Gastrocnemius medialis (tissue), 4 donors: ENCODE measurements around the gene JHY.

ENCODE experiments used
- POLR2A ChIP-seq, 2 donors: fragments of 450-650 bp; IDR thresholded peaks; one replicate each; pipeline ENCODE4 v1.6.1; 2017; ENCODE audit warnings: antibody characterized with exemption in 2 of 2, mild to moderate bottlenecking in 2 of 2, moderate library complexity in 2 of 2
- TF ChIP-seq, protein P1 (sequence below), 5 experiments: fragments of 450-650 bp in 3 of 5; fragments of 200-600 bp in 2 of 5; sonication (generic) in 2 of 5; IDR thresholded peaks in 4 of 5; conservative IDR thresholded peaks in 1 of 5; 1 replicate in 4 of 5; 2 replicates in 1 of 5; pipeline ENCODE4 v1.5.1; 2016 to 2019; ENCODE audit warnings: antibody characterized with exemption in 5 of 5, mild to moderate bottlenecking in 3 of 5, moderate library complexity in 3 of 5

DNA sequence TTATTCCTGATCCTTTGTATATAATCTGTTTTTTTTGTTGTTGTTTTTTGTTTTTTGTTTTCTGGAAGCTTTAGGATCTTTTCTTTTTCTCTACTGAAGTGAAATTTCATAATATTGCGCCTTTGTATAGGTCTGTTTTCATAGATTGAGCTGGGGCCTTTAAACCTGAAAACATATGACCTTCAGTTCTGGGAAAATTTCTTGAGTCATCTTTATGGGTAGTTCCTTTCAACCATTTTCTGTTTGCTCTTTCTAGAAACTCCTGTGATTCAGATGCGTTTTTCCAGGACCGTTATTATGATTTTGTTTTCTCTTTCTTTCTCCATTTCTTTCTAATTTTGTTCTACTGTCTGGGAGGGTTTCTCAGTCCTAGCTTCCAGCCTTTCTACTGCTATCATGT is 55.4 kb downstream of the JHY start:
- TF ChIP-seq, protein P1, sequence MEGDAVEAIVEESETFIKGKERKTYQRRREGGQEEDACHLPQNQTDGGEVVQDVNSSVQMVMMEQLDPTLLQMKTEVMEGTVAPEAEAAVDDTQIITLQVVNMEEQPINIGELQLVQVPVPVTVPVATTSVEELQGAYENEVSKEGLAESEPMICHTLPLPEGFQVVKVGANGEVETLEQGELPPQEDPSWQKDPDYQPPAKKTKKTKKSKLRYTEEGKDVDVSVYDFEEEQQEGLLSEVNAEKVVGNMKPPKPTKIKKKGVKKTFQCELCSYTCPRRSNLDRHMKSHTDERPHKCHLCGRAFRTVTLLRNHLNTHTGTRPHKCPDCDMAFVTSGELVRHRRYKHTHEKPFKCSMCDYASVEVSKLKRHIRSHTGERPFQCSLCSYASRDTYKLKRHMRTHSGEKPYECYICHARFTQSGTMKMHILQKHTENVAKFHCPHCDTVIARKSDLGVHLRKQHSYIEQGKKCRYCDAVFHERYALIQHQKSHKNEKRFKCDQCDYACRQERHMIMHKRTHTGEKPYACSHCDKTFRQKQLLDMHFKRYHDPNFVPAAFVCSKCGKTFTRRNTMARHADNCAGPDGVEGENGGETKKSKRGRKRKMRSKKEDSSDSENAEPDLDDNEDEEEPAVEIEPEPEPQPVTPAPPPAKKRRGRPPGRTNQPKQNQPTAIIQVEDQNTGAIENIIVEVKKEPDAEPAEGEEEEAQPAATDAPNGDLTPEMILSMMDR (IDR thresholded peaks at IDR 0.05 in 4 of 5, conservative IDR thresholded peaks at IDR 0.05 in 1 of 5) = no peak
- TF ChIP-seq POLR2A (IDR thresholded peaks at IDR 0.05) = no peak
